Tibial nerve (tissue), 4 donors: Measurements from ENCODE around the gene NUAK2. TPM values are rescaled to one million over a fixed set of nuclear protein-coding genes. Genes with fewer than 3 reads are reported as not detected.
A peak's percentile ranks its signal among the peaks of the same experiment; 100 is the strongest.

Experiments used
- DNase-seq, 2 donors: peaks; one replicate each; pipeline ENCODE4 v3.0.0-alpha.2; 2019; ENCODE audit warnings: low spot score in 2 of 2
- H3K27ac ChIP-seq, 4 donors: fragments of 200-600 bp; sonication (generic) in 3 of 4; one replicate each; pipeline ENCODE4 v1.5.1; 2017 to 2019; ENCODE audit warnings: mild to moderate bottlenecking in 1 of 4
- H3K27me3 ChIP-seq, 2 donors: fragments of 200-600 bp; sonication (generic) in 1 of 2; one replicate each; pipeline versions ENCODE4 v1.5.1 to v1.6.0; 2017 to 2019
- H3K36me3 ChIP-seq, 3 donors: fragments of 200-600 bp; sonication (generic); one replicate each; pipeline ENCODE4 v1.5.1; 2018 to 2019
- H3K4me1 ChIP-seq, 4 donors: fragments of 200-600 bp; sonication (generic) in 3 of 4; one replicate each; pipeline ENCODE4 v1.5.1; 2017 to 2019
- H3K4me3 ChIP-seq, 4 donors: fragments of 200-600 bp; sonication (generic) in 3 of 4; one replicate each; pipeline ENCODE4 v1.5.1; 2017 to 2019; ENCODE audit warnings: mild to moderate bottlenecking in 1 of 4, moderate library complexity in 1 of 4
- H3K9me3 ChIP-seq, 4 donors: fragments of 200-600 bp; sonication (generic) in 3 of 4; one replicate each; pipeline ENCODE4 v1.5.1; 2017 to 2019
- CTCF ChIP-seq, 5 experiments: fragments of 200-600 bp in 3 of 5; fragments of 450-650 bp in 2 of 5; sonication (generic) in 3 of 5; IDR thresholded peaks; one replicate each; pipeline ENCODE4 v1.5.1; 2016 to 2019; ENCODE audit warnings: antibody characterized with exemption in 5 of 5, mild to moderate bottlenecking in 3 of 5, moderate library complexity in 2 of 5
- EP300 ChIP-seq, 2 donors: sonication (generic); formaldehyde crosslinking; IDR thresholded peaks; one replicate each; pipeline ENCODE4 v1.6.1; 2017; ENCODE audit warnings: antibody characterized with exemption in 2 of 2, mild to moderate bottlenecking in 1 of 2
- POLR2A ChIP-seq, 2 donors: fragments of 450-650 bp; IDR thresholded peaks; one replicate each; pipeline ENCODE4 v1.6.1; 2017; ENCODE audit warnings: antibody characterized with exemption in 2 of 2, mild to moderate bottlenecking in 2 of 2, moderate library complexity in 2 of 2
- WGBS, 2 donors: methylation state at CpG; one replicate each; pipeline ENCODE4 v1.1.5; 2018; 5-methylcytosine and 5-hydroxymethylcytosine counted together
- total RNA-seq, 4 donors: library from RNA; depleted of rRNA; stranded (reverse); fragments of >200 nt; gene quantifications; one replicate each; pipeline ENCODE4 v1.1.0, GENCODE V29; 2016

NUAK2 gene
- total RNA-seq, 4 donors from 2014 or later: 0.60 to 5.3 (median 2.7) TPM

- Histone ChIP-seq H3K9me3 (no peaks in the 10 kb centered on the region), H3K27ac (no peak overlapping the region), H3K36me3 (no peaks in the 10 kb centered on the region), H3K27me3 (peaks cover 0 to 18% of the 10 kb centered on the region in 2 donors), H3K4me1 (peaks cover 0 to 12% (median 11%) of the 10 kb centered on the region in 4 donors), H3K4me3 (no peak overlapping the region)
- TF ChIP-seq CTCF (IDR thresholded peaks at IDR 0.05): no peak
- TF ChIP-seq POLR2A (IDR thresholded peaks at IDR 0.05): no peak
- TF ChIP-seq EP300 (IDR thresholded peaks at IDR 0.05): no peak
- DNase-seq: no peak
- WGBS, 2 donors: 85% methylated on average over 21 of the region's 21 CpGs
Observed at GRCh38 chr1:205339197-205339702, 17.7 kb upstream of the NUAK2 start.

- DNase-seq: no peak
- peaks cover 0 to 6% of the 10 kb centered on the region in 2 donors for H3K27me3 ChIP-seq
- TF ChIP-seq CTCF (IDR thresholded peaks at IDR 0.05) (no peak), POLR2A (IDR thresholded peaks at IDR 0.05) (no peak), EP300 (IDR thresholded peaks at IDR 0.05) (no peak)
- H3K4me3 ChIP-seq: no peak overlapping the region
- no peaks in the 10 kb centered on the region for H3K36me3 ChIP-seq
- H3K4me1 ChIP-seq: no peaks in the 10 kb centered on the region
- H3K27ac ChIP-seq: no peak overlapping the region
- no peaks in the 10 kb centered on the region for H3K9me3 ChIP-seq
- 62 to 71% methylated on average over 7 of the region's 7 CpGs for WGBS, 2 donors
Observed at GRCh38 chr1:205338011-205338410, 16.5 kb upstream of the NUAK2 start.

- Histone ChIP-seq H3K36me3 (no peaks in the 10 kb centered on the region), H3K4me1 (no peaks in the 10 kb centered on the region), H3K4me3 (no peak overlapping the region), H3K27me3 (peaks cover 0 to under 1% of the 10 kb centered on the region in 2 donors), H3K27ac (no peak overlapping the region), H3K9me3 (no peaks in the 10 kb centered on the region)
- WGBS, 2 donors: 65 to 68% methylated on average over 7 of the region's 7 CpGs
- no peak for TF ChIP-seq CTCF (IDR thresholded peaks at IDR 0.05)
- TF ChIP-seq EP300 (IDR thresholded peaks at IDR 0.05): no peak
- TF ChIP-seq POLR2A (IDR thresholded peaks at IDR 0.05): no peak
- no peak for DNase-seq
Observed at GRCh38 chr1:205337481-205337880, 15.9 kb upstream of the NUAK2 start.

GRCh38 chr1:205335692-205336091, 14.1 kb upstream of the NUAK2 start:
- Histone ChIP-seq H3K9me3 (no peaks in the 10 kb centered on the region), H3K27me3 (no peaks in the 10 kb centered on the region), H3K4me3 (no peak overlapping the region), H3K36me3 (no peaks in the 10 kb centered on the region), H3K4me1 (no peaks in the 10 kb centered on the region), H3K27ac (no peak overlapping the region)
- TF ChIP-seq EP300 (IDR thresholded peaks at IDR 0.05) (no peak), CTCF (IDR thresholded peaks at IDR 0.05) (peak; percentile 81 to 89 (median 86))
- peak in 1 of 2 donors; percentile 62 for DNase-seq
- 5 to 11% methylated on average over 4 of the region's 4 CpGs for WGBS, 2 donors

- Histone ChIP-seq H3K36me3 (no peaks in the 10 kb centered on the region), H3K9me3 (no peaks in the 10 kb centered on the region), H3K27me3 (peaks cover 0 to 12% of the 10 kb centered on the region in 2 donors), H3K27ac (no peak overlapping the region), H3K4me1 (no peaks in the 10 kb centered on the region), H3K4me3 (no peak overlapping the region)
- no peak for DNase-seq
- no peak for TF ChIP-seq EP300 (IDR thresholded peaks at IDR 0.05)
- TF ChIP-seq POLR2A (IDR thresholded peaks at IDR 0.05): no peak
- TF ChIP-seq CTCF (IDR thresholded peaks at IDR 0.05): no peak
- WGBS, 2 donors: 83 to 84% methylated on average over 11 of the region's 11 CpGs
Observed at GRCh38 chr1:205332015-205332791, 10.7 kb upstream of the NUAK2 start.
